Testis (tissue), 3 donors: ENCODE measurements around the gene CAPN9. TPM values are rescaled to one million over a fixed set of nuclear protein-coding genes. Genes with fewer than 3 reads are reported as not detected.
A peak's percentile ranks its signal among the peaks of the same experiment; 100 is the strongest.

Experiments
- DNase-seq: peaks from one replicate; pipeline ENCODE4 v3.0.0-alpha.2; 2019
- H3K27ac ChIP-seq, 2 donors: fragments of 200-600 bp; sonication (generic); one replicate each; pipeline ENCODE4 v1.5.1; 2019
- H3K27me3 ChIP-seq: fragments of 200-600 bp; sonication (generic); one replicate; pipeline ENCODE4 v1.5.1; 2019
- H3K36me3 ChIP-seq: fragments of 200-600 bp; sonication (generic); one replicate; pipeline ENCODE4 v1.5.1; 2017; ENCODE audit warnings: low read depth; ENCODE audit errors: missing control alignments
- H3K4me1 ChIP-seq: fragments of 200-600 bp; sonication (generic); one replicate; pipeline ENCODE4 v1.5.1; 2019
- H3K4me3 ChIP-seq, 2 donors: fragments of 200-600 bp; sonication (generic); one replicate each; pipeline ENCODE4 v1.5.1; 2017 to 2019
- H3K9me3 ChIP-seq: fragments of 200-600 bp; sonication (generic); one replicate; pipeline ENCODE4 v1.5.1; 2017
- CTCF ChIP-seq, 3 experiments: fragments of 450-650 bp in 2 of 3; fragments of 200-600 bp in 1 of 3; sonication (generic) in 1 of 3; IDR thresholded peaks; one replicate each; pipeline ENCODE4 v1.5.1; 2016 to 2019; ENCODE audit warnings: antibody characterized with exemption in 3 of 3, mild to moderate bottlenecking in 2 of 3, moderate library complexity in 1 of 3
- POLR2A ChIP-seq: fragments of 450-650 bp; IDR thresholded peaks from one replicate; pipeline ENCODE4 v1.6.1; 2017; ENCODE audit warnings: antibody characterized with exemption, mild to moderate bottlenecking, moderate library complexity
- WGBS, 2 donors: methylation state at CpG; one replicate each; pipeline ENCODE4 v1.1.5; 2018; 5-methylcytosine and 5-hydroxymethylcytosine counted together
- intact Hi-C: fragments of 100-400 bp; cut with DNase I; formaldehyde crosslinking; loops from one replicate; pipeline ENCODE4 v1.15.1; 2023; ENCODE audit warnings: low total_unique reads
- polyA plus RNA-seq: library from polyadenylated mRNA; stranded (reverse); fragments of 350-450 nt; fragmentation: Illumina TruSeq; extraction: RNeasy Lipid Tissue Mini Kit (QIAGEN cat#74804); gene quantifications from one replicate; pipeline ENCODE4 v1.2.3, GENCODE V29; 2014; ENCODE audit warnings: low read depth, low replicate concordance; ENCODE audit not compliant: insufficient read depth
- total RNA-seq, 2 donors: library from RNA; depleted of rRNA; stranded (reverse); fragments of >200 nt; gene quantifications; one replicate each; pipeline ENCODE4 v1.2.3, GENCODE V29; 2016

CAPN9 gene
- total and polyA plus RNA-seq, 3 donors from 2014 or later = 0.16 to 0.34 (median 0.25) TPM

DNA sequence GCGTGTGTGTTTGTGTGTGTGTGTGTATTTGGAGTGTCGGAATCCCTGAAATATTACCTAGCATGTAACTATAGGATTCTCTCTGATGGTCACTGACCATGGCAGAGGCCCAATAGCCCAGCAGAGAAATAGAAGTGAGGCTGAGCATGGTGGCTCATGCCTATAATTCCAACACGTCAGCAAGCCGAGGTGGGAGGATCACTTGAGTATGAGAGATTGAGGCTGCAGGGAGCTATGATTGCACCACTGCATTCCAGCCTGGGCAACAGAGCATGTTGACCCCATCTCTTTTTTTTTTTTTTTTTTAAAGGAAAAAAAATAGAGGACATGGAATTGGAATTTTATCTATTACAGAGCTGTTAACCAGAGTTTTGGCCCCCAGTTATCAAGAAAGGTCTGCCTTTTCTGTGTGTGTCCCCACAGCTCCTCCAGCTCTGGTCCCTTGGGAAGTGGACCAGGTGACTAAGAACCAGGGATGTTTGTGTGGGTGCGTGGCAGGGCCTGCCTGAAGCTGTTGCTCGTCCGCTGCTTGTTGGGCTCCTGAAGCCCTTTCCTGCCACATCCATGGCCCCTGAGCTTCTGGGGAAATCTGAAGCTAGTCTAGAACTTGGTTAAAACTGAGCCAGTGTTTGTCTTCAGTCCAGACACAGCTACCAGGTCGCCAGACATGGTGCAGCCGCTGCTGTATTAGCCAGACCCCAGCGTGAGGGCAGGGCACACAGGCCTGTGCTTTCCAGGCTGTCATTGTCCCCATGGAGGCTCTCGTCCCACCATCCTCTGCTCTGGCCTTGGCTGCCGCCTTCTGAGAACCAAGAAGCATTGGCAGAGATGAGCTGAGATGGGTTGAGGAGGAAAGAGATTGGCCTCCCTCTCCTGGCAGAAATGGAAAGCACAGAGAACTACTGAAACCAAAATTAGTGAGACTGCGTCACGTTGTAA is 25.5 kb downstream of the CAPN9 start:
- H3K9me3 ChIP-seq = no peaks in the 10 kb centered on the region
- 47 to 52% methylated on average over 8 to 14 of the region's 14 CpGs for WGBS, 2 donors
- TF ChIP-seq POLR2A = no peak
- peak; percentile 53 to 65 (median 55) for TF ChIP-seq CTCF (IDR thresholded peaks at IDR 0.05)
- intact Hi-C loops = no loop called here
- no peaks in the 10 kb centered on the region for H3K36me3 ChIP-seq
- peak; percentile 62 for DNase-seq
- no peaks in the 10 kb centered on the region for H3K4me1 ChIP-seq
- no peak overlapping the region for H3K4me3 ChIP-seq
- H3K27ac ChIP-seq = no peak overlapping the region
- H3K27me3 ChIP-seq = no peaks in the 10 kb centered on the region

DNA sequence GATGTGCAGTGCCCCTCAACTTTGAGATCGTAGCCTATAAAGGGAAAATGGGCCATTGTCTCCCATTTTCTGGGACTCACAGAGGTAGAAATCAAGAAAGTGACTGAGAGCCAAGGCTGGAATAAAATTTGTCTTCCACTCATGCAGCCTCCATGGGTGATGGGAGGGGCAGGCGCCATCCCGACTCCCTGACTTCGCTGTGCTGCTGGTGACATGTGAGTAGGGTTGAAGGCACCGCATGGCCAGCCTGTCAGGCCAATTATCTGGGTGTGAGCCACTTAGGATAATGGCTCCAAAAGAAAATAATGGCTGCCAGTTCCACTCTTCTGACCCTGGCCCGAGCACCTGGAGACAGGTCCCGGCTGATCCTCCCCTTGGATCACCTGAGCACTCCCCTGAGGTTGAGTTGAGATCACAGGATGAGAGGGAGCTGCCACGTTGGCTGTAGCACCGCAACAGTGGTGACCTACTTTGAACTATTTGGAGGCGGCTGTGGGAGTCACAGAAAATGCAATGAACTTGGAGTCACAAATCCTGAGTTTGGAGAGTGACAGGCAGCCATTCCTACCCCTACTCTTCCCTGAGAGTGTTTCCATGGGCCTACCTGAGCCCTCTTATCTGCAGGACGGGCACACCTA is 26.3 kb downstream of the CAPN9 start:
- 60 to 69% methylated on average over 11 of the region's 11 CpGs for WGBS, 2 donors
- Histone ChIP-seq H3K9me3 (no peaks in the 10 kb centered on the region), H3K27me3 (no peaks in the 10 kb centered on the region), H3K4me1 (no peaks in the 10 kb centered on the region), H3K4me3 (no peak overlapping the region), H3K36me3 (no peaks in the 10 kb centered on the region), H3K27ac (no peak overlapping the region)
- DNase-seq = no peak
- intact Hi-C loops = no loop called here
- TF ChIP-seq CTCF (IDR thresholded peaks at IDR 0.05) (no peak), POLR2A (no peak)

DNA sequence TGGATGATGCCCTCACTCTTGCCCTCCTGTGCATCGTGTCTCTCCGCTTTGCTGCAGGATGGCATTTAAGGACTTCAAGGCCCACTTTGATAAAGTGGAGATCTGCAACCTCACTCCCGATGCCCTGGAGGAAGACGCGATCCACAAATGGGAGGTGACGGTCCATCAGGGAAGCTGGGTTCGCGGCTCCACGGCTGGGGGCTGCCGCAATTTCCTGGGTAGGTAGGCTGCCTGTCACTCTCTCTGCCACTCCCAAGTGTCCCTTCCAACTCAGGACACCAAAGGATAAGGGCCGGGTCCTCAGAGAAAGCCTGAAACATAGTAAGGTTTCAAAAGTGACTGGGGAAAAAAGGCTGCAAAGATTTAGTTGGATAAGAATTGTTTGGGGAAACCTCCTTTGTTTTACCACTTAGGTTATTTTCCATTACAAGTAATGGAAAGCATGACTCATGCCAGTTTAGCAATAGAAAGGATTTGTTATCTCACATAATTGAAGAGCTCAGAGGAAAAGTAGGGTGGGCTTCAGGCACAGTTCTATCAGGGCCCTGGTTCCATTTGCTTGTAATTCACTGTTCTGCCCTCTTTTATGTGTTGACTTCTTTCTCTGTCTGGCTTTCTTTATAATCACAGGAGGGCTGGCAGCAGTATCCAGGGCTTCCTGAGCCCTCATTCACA is 31.9 kb downstream of the CAPN9 start:
- intact Hi-C loops = no loop called here
- Histone ChIP-seq H3K9me3 (no peaks in the 10 kb centered on the region), H3K27me3 (no peaks in the 10 kb centered on the region), H3K27ac (no peak overlapping the region), H3K36me3 (no peaks in the 10 kb centered on the region), H3K4me1 (no peaks in the 10 kb centered on the region), H3K4me3 (no peak overlapping the region)
- TF ChIP-seq POLR2A (no peak), CTCF (IDR thresholded peaks at IDR 0.05) (no peak)
- DNase-seq = no peak
- 90 to 92% methylated on average over 11 of the region's 11 CpGs for WGBS, 2 donors

DNA sequence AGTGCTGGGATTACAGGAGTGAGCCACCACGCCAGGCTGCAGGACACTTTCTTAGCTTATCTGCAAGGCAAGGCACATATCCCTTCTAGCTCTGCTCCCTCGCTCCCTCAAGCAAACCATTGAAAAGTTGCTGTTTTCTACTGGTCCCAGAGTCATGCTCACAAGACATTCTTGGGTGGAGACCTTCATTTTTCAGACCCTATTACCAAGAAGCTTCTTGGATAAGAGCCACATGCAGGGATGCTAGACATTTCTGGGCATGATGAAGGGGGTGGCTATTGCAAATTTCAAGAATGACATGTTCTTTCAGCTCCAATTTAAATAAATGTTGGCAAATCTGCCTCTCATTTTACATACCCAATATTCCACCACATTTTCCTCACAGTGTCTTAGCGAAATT is 33.9 kb downstream of the CAPN9 start:
- H3K36me3 ChIP-seq = no peaks in the 10 kb centered on the region
- no peak overlapping the region for H3K27ac ChIP-seq
- intact Hi-C loops = no loop called here
- no peak overlapping the region for H3K4me3 ChIP-seq
- H3K4me1 ChIP-seq = no peaks in the 10 kb centered on the region
- H3K9me3 ChIP-seq = no peaks in the 10 kb centered on the region
- H3K27me3 ChIP-seq = no peaks in the 10 kb centered on the region
- DNase-seq = no peak
- TF ChIP-seq CTCF (IDR thresholded peaks at IDR 0.05) (no peak), POLR2A (no peak)
- 87 to 97% methylated on average over 3 of the region's 3 CpGs for WGBS, 2 donors
